RWPE1 (cell line): ENCODE measurements around the gene SETD7.

ENCODE experiments used
- CTCF ChIA-PET: fragments of 350-600 bp; sonication (Branson Sonifier 250); formaldehyde crosslinking; extraction: SDS; loops from one replicate; lab custom pipeline; 2021; lab: Yijun Ruan, JAX
- POLR2A ChIA-PET: fragments of 400-600 bp; formaldehyde crosslinking; extraction: SDS; loops from one replicate; lab custom pipeline; 2020; ENCODE audit warnings: antibody characterized with exemption; ENCODE audit not compliant: low non-redundant PET; lab: Yijun Ruan, JAX
- DNase-seq: peaks from one replicate; pipeline ENCODE4 v3.0.0; 2012; ENCODE audit warnings: low spot score
- H3K27ac ChIP-seq: fragments of 450-650 bp; 2 replicates; pipeline ENCODE4 v1.5.1; 2017
- TF ChIP-seq, protein P1 (sequence below): fragments of 450-650 bp; conservative IDR thresholded peaks from 2 replicates; pipeline ENCODE4 v1.5.1; 2017; ENCODE audit warnings: low read depth, mild to moderate bottlenecking

The SETD7 gene

DNA sequence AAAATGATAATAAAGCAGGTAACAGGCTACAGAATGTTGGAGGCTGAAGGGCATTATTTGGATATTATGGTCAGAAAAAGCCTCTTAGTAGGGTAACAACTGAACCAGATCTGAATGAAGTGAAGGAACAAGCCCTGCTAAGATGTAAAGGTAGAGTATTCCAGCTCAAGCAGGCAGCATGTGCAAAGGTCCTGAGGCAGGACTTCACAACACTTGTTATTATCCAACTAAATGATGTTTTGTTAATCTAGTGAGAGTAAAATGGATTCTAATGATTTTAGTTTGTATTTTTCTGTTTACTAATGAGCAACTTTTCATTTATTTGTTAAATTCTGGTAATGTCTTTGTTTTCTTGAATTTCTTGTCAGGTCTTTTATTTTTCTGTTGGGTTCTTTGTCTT is 66.4 kb downstream of the SETD7 start:
- TF ChIP-seq, protein P1, sequence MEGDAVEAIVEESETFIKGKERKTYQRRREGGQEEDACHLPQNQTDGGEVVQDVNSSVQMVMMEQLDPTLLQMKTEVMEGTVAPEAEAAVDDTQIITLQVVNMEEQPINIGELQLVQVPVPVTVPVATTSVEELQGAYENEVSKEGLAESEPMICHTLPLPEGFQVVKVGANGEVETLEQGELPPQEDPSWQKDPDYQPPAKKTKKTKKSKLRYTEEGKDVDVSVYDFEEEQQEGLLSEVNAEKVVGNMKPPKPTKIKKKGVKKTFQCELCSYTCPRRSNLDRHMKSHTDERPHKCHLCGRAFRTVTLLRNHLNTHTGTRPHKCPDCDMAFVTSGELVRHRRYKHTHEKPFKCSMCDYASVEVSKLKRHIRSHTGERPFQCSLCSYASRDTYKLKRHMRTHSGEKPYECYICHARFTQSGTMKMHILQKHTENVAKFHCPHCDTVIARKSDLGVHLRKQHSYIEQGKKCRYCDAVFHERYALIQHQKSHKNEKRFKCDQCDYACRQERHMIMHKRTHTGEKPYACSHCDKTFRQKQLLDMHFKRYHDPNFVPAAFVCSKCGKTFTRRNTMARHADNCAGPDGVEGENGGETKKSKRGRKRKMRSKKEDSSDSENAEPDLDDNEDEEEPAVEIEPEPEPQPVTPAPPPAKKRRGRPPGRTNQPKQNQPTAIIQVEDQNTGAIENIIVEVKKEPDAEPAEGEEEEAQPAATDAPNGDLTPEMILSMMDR, result no peak
- DNase-seq, result no peak
- CTCF ChIA-PET, result no interaction called here
- POLR2A ChIA-PET, result no interaction called here
- no peak overlapping the region for H3K27ac ChIP-seq

- TF ChIP-seq, protein P1, result no peak
- CTCF ChIA-PET, result no interaction called here
- no peak for DNase-seq
- POLR2A ChIA-PET, result no interaction called here
- H3K27ac ChIP-seq, result no peak overlapping the region
These were observed 67.6 kb downstream of the SETD7 start for GRCh38 chr4:139488442-139488841.

GRCh38 chr4:139484783-139485311 is 71.2 kb downstream of the SETD7 start:
- ChIA-PET POLR2A (no interaction called here), CTCF (interaction anchor here (0.6 to 1.1 kb wide), 3 partner anchors 11 to 272 kb away, joined by 3 read pairs; no protein-coding TSS in a partner anchor)
- DNase-seq, result no peak
- TF ChIP-seq, protein P1, result no peak
- no peak overlapping the region for H3K27ac ChIP-seq

GRCh38 chr4:139483000-139483399 is 73.0 kb downstream of the SETD7 start:
- TF ChIP-seq, protein P1, result no peak
- DNase-seq, result no peak
- CTCF ChIA-PET, result no interaction called here
- H3K27ac ChIP-seq, result no peak overlapping the region
- POLR2A ChIA-PET, result no interaction called here

DNA sequence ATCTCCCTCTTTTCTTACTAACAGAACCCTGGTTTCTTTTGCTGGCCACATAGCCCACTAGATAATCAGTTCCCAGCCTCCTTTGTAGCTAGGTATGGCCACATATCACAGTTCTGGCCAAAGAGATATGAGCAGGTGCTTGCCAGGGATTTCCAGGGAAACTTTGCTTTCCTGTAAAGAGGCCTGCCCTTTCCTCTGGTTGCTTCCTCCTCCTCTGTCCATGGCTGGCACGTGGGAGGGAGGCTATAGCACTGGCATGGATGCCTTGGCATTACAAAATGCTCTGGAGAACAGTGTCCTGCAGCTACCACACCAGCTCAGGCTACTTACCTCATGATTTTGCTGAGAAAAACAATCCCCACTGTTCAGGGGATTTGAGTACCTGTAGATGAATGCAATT is 74.6 kb downstream of the SETD7 start:
- H3K27ac ChIP-seq, result no peak overlapping the region
- DNase-seq, result no peak
- ChIA-PET CTCF (no interaction called here), POLR2A (interaction anchor here (0.7 kb wide), 1 partner anchor 17 kb away, joined by 3 read pairs; no protein-coding TSS in a partner anchor)
- TF ChIP-seq, protein P1, result no peak

- CTCF ChIA-PET, result interaction anchor here (0.5 to 0.6 kb wide), 2 partner anchors 55 to 424 kb away, joined by 3 to 4 read pairs; no protein-coding TSS in a partner anchor
- no peak overlapping the region for H3K27ac ChIP-seq
- POLR2A ChIA-PET, result no interaction called here
- TF ChIP-seq, protein P1, result no peak
- no peak for DNase-seq
These were observed 79.7 kb downstream of the SETD7 start for GRCh38 chr4:139476363-139476762.

GRCh38 chr4:139472852-139473251 is 83.2 kb downstream of the SETD7 start:
- no peak for DNase-seq
- ChIA-PET POLR2A (no interaction called here), CTCF (no interaction called here)

More at GRCh38 chr4:139472852-139473251, 83.2 kb downstream of the SETD7 start:
- no peak overlapping the region for H3K27ac ChIP-seq
- TF ChIP-seq, protein P1, result no peak
